Epithelial cell of proximal tubule (primary cell): ENCODE data around the gene ZMAT5. TPM values are rescaled to one million over a fixed set of nuclear protein-coding genes. Genes with fewer than 3 reads are reported as not detected.

Experiments
- DNase-seq: peaks from one replicate; pipeline ENCODE4 v3.0.0-alpha.2; 2011; ENCODE audit warnings: low read depth
- H3K4me3 ChIP-seq: 2 replicates; pipeline ENCODE4 v1.5.1; 2011; ENCODE audit warnings: low read depth, mild to moderate bottlenecking, low read length
- CTCF ChIP-seq: conservative IDR thresholded peaks from 2 replicates; pipeline ENCODE4 v1.5.1; 2012; ENCODE audit warnings: low read depth, mild to moderate bottlenecking, low read length
- total RNA-seq: library from RNA; depleted of rRNA; stranded (reverse); fragments of >200 nt; gene quantifications from 2 replicates; pipeline ENCODE4 v1.2.3, GENCODE V29; 2015

ZMAT5 gene
- total RNA-seq, 1 donor from 2014 or later: 24.8 TPM

- TF ChIP-seq CTCF: no peak
Measured at GRCh38 chr22:29724843-29725242, 42.0 kb downstream of the ZMAT5 start.

GRCh38 chr22:29723766-29724165 is 43.0 kb downstream of the ZMAT5 start:
- TF ChIP-seq CTCF: no peak

More at GRCh38 chr22:29724843-29725242, 42.0 kb downstream of the ZMAT5 start:
- H3K4me3 ChIP-seq: no peak overlapping the region
- DNase-seq: no peak

GRCh38 chr22:29722587-29722986 is 44.2 kb downstream of the ZMAT5 start:
- DNase-seq: no peak
- no peak for TF ChIP-seq CTCF

More at GRCh38 chr22:29723766-29724165, 43.0 kb downstream of the ZMAT5 start:
- DNase-seq: no peak
- H3K4me3 ChIP-seq: no peak overlapping the region

GRCh38 chr22:29722151-29722550 is 44.7 kb downstream of the ZMAT5 start:
- no peak for TF ChIP-seq CTCF
- DNase-seq: no peak

More at GRCh38 chr22:29722587-29722986, 44.2 kb downstream of the ZMAT5 start:
- H3K4me3 ChIP-seq: no peak overlapping the region

GRCh38 chr22:29720811-29721323 is 45.9 kb downstream of the ZMAT5 start:
- H3K4me3 ChIP-seq: no peak overlapping the region
- DNase-seq: no peak
- TF ChIP-seq CTCF: no peak

More at GRCh38 chr22:29722151-29722550, 44.7 kb downstream of the ZMAT5 start:
- H3K4me3 ChIP-seq: no peak overlapping the region

GRCh38 chr22:29719899-29720645 is 46.7 kb downstream of the ZMAT5 start, which contains the start of gene CABP7:
Gene CABP7, plus strand, starts transcription at chr22:29720003. Its CDS starts 422 bp downstream, at chr22:29720425.
- no peak for TF ChIP-seq CTCF
- DNase-seq: no peak
- no peak within 1 kb of the TSS for H3K4me3 ChIP-seq
